ENCODE measurements around the gene USP34.
A peak's percentile ranks its signal among the peaks of the same experiment; 100 is the strongest.
"Not testable (repeated sequence)": the region's sequence is repeated elsewhere in the genome, so short reads cannot be mapped to it uniquely, and the experiment has no call there.

USP34 gene, protein sequence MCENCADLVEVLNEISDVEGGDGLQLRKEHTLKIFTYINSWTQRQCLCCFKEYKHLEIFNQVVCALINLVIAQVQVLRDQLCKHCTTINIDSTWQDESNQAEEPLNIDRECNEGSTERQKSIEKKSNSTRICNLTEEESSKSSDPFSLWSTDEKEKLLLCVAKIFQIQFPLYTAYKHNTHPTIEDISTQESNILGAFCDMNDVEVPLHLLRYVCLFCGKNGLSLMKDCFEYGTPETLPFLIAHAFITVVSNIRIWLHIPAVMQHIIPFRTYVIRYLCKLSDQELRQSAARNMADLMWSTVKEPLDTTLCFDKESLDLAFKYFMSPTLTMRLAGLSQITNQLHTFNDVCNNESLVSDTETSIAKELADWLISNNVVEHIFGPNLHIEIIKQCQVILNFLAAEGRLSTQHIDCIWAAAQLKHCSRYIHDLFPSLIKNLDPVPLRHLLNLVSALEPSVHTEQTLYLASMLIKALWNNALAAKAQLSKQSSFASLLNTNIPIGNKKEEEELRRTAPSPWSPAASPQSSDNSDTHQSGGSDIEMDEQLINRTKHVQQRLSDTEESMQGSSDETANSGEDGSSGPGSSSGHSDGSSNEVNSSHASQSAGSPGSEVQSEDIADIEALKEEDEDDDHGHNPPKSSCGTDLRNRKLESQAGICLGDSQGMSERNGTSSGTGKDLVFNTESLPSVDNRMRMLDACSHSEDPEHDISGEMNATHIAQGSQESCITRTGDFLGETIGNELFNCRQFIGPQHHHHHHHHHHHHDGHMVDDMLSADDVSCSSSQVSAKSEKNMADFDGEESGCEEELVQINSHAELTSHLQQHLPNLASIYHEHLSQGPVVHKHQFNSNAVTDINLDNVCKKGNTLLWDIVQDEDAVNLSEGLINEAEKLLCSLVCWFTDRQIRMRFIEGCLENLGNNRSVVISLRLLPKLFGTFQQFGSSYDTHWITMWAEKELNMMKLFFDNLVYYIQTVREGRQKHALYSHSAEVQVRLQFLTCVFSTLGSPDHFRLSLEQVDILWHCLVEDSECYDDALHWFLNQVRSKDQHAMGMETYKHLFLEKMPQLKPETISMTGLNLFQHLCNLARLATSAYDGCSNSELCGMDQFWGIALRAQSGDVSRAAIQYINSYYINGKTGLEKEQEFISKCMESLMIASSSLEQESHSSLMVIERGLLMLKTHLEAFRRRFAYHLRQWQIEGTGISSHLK (N-terminal part only)

DNA sequence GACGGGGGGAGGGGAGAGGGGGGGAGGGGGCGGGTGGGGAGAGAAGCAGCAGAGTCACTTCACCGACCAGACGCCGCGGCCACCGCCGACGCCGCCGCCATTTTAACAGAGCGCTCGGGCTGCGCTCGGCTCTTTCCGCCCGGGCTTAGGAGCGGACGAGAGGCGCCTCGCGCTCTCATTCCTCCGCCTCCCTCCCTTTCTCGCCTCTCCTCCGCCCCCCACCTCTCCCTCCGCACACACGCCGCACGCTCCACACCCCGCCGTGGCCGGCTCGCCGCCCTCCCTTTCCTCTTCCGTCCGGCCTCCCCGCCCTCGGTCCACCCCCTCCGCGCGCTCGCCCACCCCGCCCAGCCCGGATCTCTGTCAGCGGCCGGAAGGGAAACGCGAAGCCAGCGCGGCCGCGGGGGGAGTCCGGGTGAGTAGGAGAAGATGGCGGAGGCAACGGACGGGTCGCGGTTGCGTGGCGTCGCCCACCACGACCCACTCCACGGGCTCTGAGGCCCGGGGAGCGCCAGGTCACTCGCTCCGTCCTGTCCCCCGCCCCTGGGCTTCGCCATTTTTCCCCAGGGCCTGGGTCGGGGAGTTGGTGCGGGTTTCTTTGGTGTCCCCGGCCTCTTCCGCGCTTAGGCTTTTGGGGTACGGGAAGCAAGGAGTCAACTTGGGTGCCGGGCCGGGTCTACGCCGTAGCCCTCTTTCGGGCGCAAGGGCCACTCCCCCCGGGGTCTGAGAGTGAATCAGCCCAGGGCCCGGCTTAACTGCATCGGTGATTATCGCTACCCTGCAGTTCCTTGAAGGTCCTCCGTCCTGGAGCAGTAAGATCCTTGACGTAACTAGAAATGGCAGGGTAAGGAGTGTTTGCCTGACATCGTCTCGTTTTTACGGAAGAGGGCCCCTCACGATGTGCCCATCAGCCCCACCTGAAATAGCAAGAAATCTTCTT, at the start of gene USP34:
Gene USP34 (minus strand): TSS at position 123 of the 940 bp plus-strand sequence. CDS start 395 bp downstream, outside the sequence.
- DNase-seq (ENCODE audit: low read depth in 1 of 2, low spot score in 1 of 2): peak; percentile 77 to 95
- TF ChIP-seq JUND (IDR thresholded peaks at IDR 0.05; ENCODE audit: low read depth): no peak
- in situ Hi-C loops (cut with HindIII; ENCODE audit: low pct_unique_long_range_greater_than_20kb, low sequenced_read_pairs): no loop called here

DNA sequence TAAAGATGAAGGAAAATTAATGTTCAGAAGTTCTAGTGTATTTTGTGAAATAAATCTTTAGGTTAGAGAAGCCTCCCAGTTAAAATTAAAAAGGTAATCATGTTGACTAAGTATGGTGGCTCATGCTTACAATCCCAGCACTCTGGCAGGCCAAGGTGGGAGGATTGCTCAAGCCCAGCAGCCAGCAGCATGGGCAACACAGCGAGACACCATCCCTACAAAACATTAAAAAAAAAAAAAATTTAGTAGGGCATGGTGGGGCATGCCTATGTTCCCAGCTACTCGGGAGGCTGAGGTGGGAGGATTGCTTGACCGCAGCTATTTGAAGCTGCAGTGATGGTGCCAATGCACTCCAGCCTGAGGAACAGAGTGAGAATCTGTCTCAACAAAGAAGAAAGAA, 49.4 kb upstream of the USP34 start:
- no peak for DNase-seq (ENCODE audit: low read depth in 1 of 2, low spot score in 1 of 2)
- in situ Hi-C loops (cut with HindIII; ENCODE audit: low pct_unique_long_range_greater_than_20kb, low sequenced_read_pairs): no loop called here
- TF ChIP-seq JUND (IDR thresholded peaks at IDR 0.05; ENCODE audit: low read depth): no peak

DNA sequence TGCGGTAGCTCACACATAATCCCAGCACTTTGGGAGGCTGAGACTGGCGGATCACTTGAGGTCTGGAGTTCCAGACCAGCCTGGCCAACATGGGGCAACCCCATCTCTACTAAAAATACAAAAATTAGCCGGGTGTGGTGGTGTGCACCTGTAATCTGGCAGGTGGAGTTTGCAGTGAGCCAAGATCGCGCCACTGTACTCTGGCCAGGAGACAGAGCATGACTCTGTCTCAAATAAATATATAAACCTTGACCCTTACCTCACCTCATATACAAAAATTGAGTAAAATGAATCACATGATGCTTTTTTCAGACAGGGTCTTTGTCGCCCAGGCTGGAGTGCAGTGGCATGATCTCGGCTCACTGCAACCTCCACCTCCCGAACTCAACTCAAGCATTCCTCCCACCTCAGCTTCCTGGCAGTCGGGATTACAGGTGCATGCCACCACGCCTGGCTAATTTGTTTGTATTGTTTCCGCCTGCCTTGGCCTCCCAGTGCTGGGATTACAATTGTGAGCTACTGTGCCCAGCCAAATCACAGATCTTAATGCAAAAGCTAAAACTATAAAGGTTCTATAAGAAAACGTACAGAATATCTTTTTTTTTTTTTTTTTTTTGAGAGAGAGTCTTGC, 42.0 kb upstream of the USP34 start:
- no peak for DNase-seq (ENCODE audit: low read depth in 1 of 2, low spot score in 1 of 2)
- in situ Hi-C loops (cut with HindIII; ENCODE audit: low pct_unique_long_range_greater_than_20kb, low sequenced_read_pairs): no loop called here

DNA sequence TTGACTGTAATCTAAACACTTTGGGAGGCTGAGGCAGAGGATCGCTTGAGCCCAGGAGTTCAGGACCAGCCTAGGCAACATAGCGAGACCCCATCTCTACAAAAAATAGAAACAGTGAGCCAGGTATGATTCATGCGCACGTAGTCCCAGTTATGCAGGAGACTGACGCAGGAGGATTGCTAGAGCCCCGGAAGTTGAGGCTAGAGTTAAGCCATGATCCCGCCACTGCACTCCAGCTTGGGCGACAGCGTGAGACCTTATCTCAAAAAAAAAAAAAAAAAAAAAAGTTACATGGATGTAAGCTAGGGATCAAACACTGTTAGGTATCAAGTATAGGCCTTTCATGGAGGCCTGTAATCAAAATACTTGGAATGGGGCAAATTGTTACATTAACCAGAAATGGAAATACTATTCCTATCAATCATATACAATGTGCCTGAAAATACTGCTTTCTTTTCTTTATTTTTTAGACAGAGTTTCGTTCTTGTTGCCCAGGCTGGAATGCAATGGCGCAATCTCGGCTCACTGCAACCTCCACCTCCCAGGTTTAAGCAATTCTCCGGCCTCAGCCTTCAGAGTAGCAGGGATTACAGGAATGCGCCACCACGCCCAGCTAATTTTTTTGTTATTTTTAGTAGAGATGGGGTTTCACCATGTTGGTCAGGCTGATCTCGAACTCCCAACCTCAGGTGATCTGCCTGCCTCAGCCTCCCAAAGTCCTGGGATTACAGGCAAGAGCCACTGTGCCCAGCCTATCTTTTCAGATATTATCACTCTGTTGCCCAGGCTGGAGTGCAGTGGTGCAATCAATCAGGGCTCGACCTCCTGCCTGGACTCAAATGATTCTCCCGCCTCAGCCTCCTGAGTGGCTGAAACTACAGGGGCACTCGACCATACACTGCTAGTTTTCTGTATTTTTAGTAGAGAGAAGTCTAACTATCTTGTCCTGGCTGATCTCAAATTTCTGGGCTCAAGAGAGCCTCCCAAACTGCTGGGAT, 40.1 kb upstream of the USP34 start:
- DNase-seq (ENCODE audit: low read depth in 1 of 2, low spot score in 1 of 2): no peak
- in situ Hi-C loops (cut with HindIII; ENCODE audit: low pct_unique_long_range_greater_than_20kb, low sequenced_read_pairs): no loop called here
- no peak for TF ChIP-seq JUND (IDR thresholded peaks at IDR 0.05; ENCODE audit: low read depth)

More for the DNA sequence above, 42.0 kb upstream of the USP34 start:
- TF ChIP-seq JUND (IDR thresholded peaks at IDR 0.05; ENCODE audit: low read depth): no peak

DNA sequence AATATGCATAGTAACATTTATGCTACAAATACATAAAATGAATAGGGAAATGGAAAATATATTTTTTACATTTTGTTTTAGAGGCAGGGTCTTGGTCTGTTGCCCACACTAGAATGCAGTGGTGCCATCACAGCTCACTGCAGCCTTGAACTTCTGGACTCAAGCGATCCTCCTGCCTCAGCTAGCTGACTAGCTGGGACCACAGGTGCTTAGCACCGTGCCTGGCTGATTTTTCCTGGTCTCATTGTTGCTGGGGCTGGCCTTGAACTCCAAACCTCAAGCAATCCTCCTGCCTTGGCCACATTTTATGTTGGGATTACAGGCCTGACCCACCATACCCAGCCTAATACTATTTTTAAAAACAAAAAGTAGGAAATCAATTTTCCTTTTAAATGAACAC, 34.1 kb upstream of the USP34 start:
- in situ Hi-C loops (cut with HindIII; ENCODE audit: low pct_unique_long_range_greater_than_20kb, low sequenced_read_pairs): no loop called here
- DNase-seq (ENCODE audit: low read depth in 1 of 2, low spot score in 1 of 2): no peak

DNA sequence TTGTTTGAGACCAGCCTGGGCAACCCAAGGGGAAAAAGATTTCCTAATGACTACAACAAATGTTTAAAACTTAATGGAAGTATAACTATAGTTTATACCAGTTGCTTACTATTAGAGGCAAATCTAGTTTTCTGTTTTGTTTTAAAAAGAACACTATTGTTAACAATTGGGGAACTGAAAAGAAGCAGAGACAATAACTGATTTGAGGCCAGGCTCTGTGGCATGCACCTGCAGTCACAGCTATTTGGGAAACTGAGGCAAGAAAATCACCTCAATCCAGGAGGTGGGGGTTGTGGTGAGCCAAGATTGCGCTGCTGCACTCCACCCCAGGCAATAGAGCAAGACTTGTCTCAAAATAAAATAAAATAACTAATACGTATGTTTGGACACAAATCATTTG, 28.2 kb upstream of the USP34 start:
- no peak for DNase-seq (ENCODE audit: low read depth in 1 of 2, low spot score in 1 of 2)
- no peak for TF ChIP-seq JUND (IDR thresholded peaks at IDR 0.05; ENCODE audit: low read depth)
- in situ Hi-C loops (cut with HindIII; ENCODE audit: low pct_unique_long_range_greater_than_20kb, low sequenced_read_pairs): no loop called here

More for the DNA sequence above, 34.1 kb upstream of the USP34 start:
- TF ChIP-seq JUND (IDR thresholded peaks at IDR 0.05; ENCODE audit: low read depth): no peak

DNA sequence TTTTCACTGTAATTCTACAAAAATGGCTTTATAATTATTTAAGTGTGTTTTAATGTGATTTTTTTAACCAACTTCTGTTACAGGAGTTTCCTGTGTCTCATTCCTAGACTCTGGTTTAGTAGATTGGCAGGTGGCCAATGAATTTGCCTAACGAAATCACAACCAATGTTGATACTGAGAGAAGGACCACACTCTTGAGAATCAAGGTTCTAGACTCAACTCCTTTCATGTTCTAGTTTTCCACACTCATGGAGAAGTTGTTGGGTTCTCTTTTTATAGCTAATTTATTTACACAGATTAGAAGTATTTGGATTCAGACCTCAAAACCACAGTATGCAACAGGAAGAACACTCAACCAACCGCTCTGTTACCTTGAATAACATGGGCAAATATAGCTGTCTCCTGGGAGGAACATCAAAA, 22.6 kb upstream of the USP34 start:
- in situ Hi-C loops (cut with HindIII; ENCODE audit: low pct_unique_long_range_greater_than_20kb, low sequenced_read_pairs): no loop called here
- TF ChIP-seq JUND (IDR thresholded peaks at IDR 0.05; ENCODE audit: low read depth): no peak
- DNase-seq (ENCODE audit: low read depth in 1 of 2, low spot score in 1 of 2): peak in 1 of 2 experiments; percentile 13

DNA sequence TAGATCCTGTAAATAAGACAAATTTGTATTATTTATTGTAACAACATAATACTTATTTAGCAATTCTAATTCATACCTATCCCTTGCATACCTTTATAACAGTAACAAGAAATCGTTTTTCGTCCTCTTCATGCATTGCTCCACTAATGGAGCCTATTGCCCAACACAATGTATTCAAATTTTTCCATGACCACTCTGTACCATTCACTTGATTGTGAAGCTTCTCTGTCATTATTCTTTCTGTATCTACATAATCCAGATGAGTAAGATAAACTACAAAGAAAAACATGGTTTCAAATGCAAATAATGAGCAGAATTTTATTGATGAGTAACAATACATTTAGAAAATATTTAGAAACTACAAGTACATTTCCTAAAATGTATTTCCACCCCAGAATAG, 21.6 kb upstream of the USP34 start:
- in situ Hi-C loops (cut with HindIII; ENCODE audit: low pct_unique_long_range_greater_than_20kb, low sequenced_read_pairs): no loop called here
- DNase-seq (ENCODE audit: low read depth in 1 of 2, low spot score in 1 of 2): no peak
- no peak for TF ChIP-seq JUND (IDR thresholded peaks at IDR 0.05; ENCODE audit: low read depth)

DNA sequence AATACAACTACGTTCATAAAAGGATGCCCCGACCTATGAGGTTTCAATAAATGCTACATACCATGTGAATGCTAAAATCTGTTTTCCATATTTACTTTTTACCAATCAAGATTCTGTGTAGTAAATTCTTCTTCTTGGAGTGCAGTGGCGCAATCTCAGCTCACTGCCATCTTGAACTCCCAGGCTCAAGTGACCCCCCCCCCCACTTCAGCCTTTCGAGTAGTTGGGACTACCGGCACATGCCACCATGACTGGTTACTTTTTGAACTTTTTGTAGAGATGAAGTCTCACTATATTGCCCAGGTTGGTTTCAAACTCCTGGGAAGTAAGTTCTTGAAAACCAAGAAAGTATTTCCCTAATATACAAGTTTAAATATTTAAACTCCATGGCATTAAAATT, 14.4 kb upstream of the USP34 start:
- DNase-seq (ENCODE audit: low read depth in 1 of 2, low spot score in 1 of 2): no peak
- in situ Hi-C loops (cut with HindIII; ENCODE audit: low pct_unique_long_range_greater_than_20kb, low sequenced_read_pairs): no loop called here
- no peak for TF ChIP-seq JUND (IDR thresholded peaks at IDR 0.05; ENCODE audit: low read depth)

DNA sequence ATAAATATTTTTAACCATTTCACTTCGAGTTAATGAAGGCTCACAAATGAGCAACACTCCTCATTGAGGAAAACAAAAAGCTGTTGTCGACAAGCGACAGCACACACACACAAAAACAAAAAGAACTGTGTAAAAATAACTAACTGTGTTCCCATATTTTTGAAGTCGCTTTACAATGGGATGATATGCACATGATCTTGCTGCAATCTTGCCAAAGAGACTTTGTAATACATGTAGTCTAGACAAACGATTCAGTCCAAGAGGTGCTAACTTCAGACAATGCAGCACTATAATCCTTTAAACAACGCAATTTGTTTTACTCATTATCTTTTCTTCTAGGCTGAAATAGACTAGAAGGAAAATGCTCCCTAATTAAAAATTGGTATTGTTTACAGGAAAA, 7.2 kb upstream of the USP34 start:
- in situ Hi-C loops (cut with HindIII; ENCODE audit: low pct_unique_long_range_greater_than_20kb, low sequenced_read_pairs): no loop called here
- DNase-seq (ENCODE audit: low read depth in 1 of 2, low spot score in 1 of 2): no peak
- TF ChIP-seq JUND (IDR thresholded peaks at IDR 0.05; ENCODE audit: low read depth): no peak

DNA sequence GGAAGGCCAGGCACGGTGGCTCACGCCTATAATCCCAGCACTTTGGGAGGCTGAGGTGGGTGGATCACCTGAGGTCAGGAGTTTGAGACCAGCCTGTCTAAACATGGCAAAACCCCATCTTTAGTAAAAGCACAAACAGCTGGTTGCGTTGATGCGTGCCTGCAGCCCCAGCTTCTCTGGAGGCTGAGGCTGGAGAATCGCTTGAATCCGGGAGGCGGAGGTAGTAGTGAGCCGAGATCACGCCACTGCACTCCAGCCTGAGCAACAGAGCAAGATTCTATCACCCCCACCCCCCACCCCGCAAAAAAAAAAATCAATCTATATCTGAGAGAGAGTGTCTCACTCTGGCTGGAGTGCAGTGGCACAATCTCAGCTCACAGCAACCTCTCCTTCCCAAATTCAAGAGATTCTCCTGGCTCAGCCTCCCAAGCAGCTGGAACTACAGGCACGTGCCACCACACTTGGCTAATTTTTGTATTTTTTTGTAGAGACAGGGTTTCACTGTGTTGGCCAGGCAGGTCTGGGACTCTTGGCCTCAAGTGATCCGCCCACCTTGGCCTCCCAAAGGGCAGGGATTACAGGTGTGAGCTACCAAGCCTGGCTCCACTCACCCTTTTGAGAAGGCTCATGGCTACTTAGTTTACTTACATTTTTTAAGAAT, 6.2 kb upstream of the USP34 start:
- in situ Hi-C loops (cut with HindIII; ENCODE audit: low pct_unique_long_range_greater_than_20kb, low sequenced_read_pairs): not testable (repeated sequence)

More for the DNA sequence above, 6.2 kb upstream of the USP34 start:
- not testable (repeated sequence) for DNase-seq (ENCODE audit: low read depth in 1 of 2, low spot score in 1 of 2)

All from T47D (cell line).